Endothelial cell of umbilical vein (primary cell): Measurements from ENCODE around the gene UBL3. TPM values are rescaled to one million over a fixed set of nuclear protein-coding genes. Genes with fewer than 3 reads are reported as not detected.

Experiments used
- BruUV-seq: library from RNA; stranded (reverse); fragments of 400-500 nt; replicated peaks from 2 replicates; lab custom pipeline; 2021; lab: Mats Ljungman, UMichigan
- CTCF ChIA-PET: fragments of 300-600, 350-600 bp; sonication (Branson Sonifier 250); formaldehyde crosslinking; loops from one replicate; lab custom pipeline; 2021; ENCODE audit warnings: antibody characterized with exemption, inconsistent platforms; lab: Charles Lee
- POLR2A ChIA-PET: fragments of 300-600, 350-600 bp; sonication (Branson Sonifier 250); formaldehyde crosslinking; loops from one replicate; lab custom pipeline; 2021; ENCODE audit warnings: antibody characterized with exemption, inconsistent platforms; lab: Charles Lee
- DNase-seq: peaks from one replicate; pipeline ENCODE4 v3.0.0-alpha.2; 2011; ENCODE audit warnings: low read depth, low spot score
- FAIRE-seq: peaks from 2 replicates; lab custom pipeline; 2011; peaks lifted over from hg19 to GRCh38; lab: Jason Lieb, UNC
- H2AFZ ChIP-seq: 2 replicates; pipeline ENCODE4 v1.6.0; 2012; ENCODE audit warnings: low read depth, low read length, control low read depth, inconsistent platforms
- H3K27ac ChIP-seq: 2 replicates; pipeline ENCODE4 v1.5.1; 2011; ENCODE audit warnings: low read depth, mild to moderate bottlenecking, control low read depth, low read length, moderate library complexity; ENCODE audit not compliant: insufficient read depth
- H3K27me3 ChIP-seq, 2 experiments: 2 replicates each; pipeline versions ENCODE4 v1.6.0 to v1.6.1; 2011; ENCODE audit warnings: low read length in 2 of 2, mixed read lengths in 1 of 2; ENCODE audit not compliant: control insufficient read depth in 2 of 2, insufficient read depth in 2 of 2
- H3K36me3 ChIP-seq, 2 experiments: 2 replicates in 1 of 2; 3 replicates in 1 of 2; pipeline ENCODE4 v1.5.1; 2011; ENCODE audit warnings: low read length in 2 of 2, mild to moderate bottlenecking in 1 of 2, moderate library complexity in 1 of 2; ENCODE audit not compliant: control insufficient read depth in 2 of 2, insufficient read depth in 2 of 2; ENCODE audit errors: extremely low read depth in 1 of 2
- H3K4me1 ChIP-seq: 3 replicates; pipeline ENCODE4 v1.5.1; 2011; ENCODE audit warnings: mild to moderate bottlenecking, low read length; ENCODE audit not compliant: control insufficient read depth, insufficient read depth; ENCODE audit errors: extremely low read depth
- H3K4me2 ChIP-seq: 2 replicates; pipeline ENCODE4 v1.6.1; 2011; ENCODE audit warnings: low read length, control low read depth, mixed read lengths; ENCODE audit not compliant: insufficient read depth
- H3K4me3 ChIP-seq, 3 experiments: fragments of 200-600 bp in 1 of 3; sonication (generic), shearing (Covaris generic) in 1 of 3; replicated peaks in 1 of 3; 2 replicates each; pipeline ENCODE4 v1.5.1; 2011 to 2016; ENCODE audit warnings: control low read depth in 3 of 3, low read length in 3 of 3, mild to moderate bottlenecking in 2 of 3, inconsistent platforms in 1 of 3, low read depth in 1 of 3, moderate library complexity in 1 of 3; ENCODE audit not compliant: insufficient read depth in 1 of 3
- H3K79me2 ChIP-seq: 2 replicates; pipeline ENCODE4 v1.6.0; 2012; ENCODE audit warnings: low read length, inconsistent platforms; ENCODE audit not compliant: control insufficient read depth, insufficient read depth
- H3K9ac ChIP-seq: replicated peaks from 2 replicates; pipeline ENCODE3; 2011; ENCODE audit warnings: low read length, control low read depth; ENCODE audit not compliant: insufficient read depth; ENCODE audit errors: extremely low read depth
- H3K9me1 ChIP-seq: replicated peaks from 3 replicates; pipeline ENCODE4 v1.6.0; 2011; ENCODE audit warnings: mild to moderate bottlenecking, low read length; ENCODE audit not compliant: control insufficient read depth, insufficient read depth; ENCODE audit errors: extremely low read depth
- H3K9me3 ChIP-seq: replicated peaks from 2 replicates; pipeline ENCODE4 v1.5.1; 2012; ENCODE audit warnings: low read length, inconsistent platforms; ENCODE audit not compliant: control insufficient read depth, insufficient read depth
- H4K20me1 ChIP-seq: replicated peaks from 2 replicates; pipeline ENCODE3; 2011; ENCODE audit warnings: mild to moderate bottlenecking, low read length; ENCODE audit not compliant: control insufficient read depth, insufficient read depth; ENCODE audit errors: extremely low read depth
- CTCF ChIP-seq, 2 donors: IDR thresholded peaks; 1 replicate in 1 of 2; 2 replicates in 1 of 2; pipeline ENCODE4 v1.5.1; 2011; ENCODE audit warnings: low read length in 2 of 2, mild to moderate bottlenecking in 2 of 2, moderate library complexity in 2 of 2, control low read depth in 1 of 2, inconsistent platforms in 1 of 2, low read depth in 1 of 2; ENCODE audit not compliant: insufficient read depth in 1 of 2; ENCODE audit errors: extremely low read depth in 1 of 2
- EZH2 ChIP-seq: IDR thresholded peaks from 2 replicates; pipeline ENCODE4 v1.6.1; 2012; ENCODE audit warnings: borderline replicate concordance, low read depth, mild to moderate bottlenecking, moderate library complexity, low read length, inconsistent platforms; ENCODE audit not compliant: severe bottlenecking
- FOS ChIP-seq: IDR thresholded peaks from 2 replicates; pipeline ENCODE4 v1.6.1; 2011; ENCODE audit warnings: mild to moderate bottlenecking, low read length, moderate library complexity, borderline replicate concordance; ENCODE audit not compliant: insufficient read depth
- GATA2 ChIP-seq: IDR thresholded peaks from 2 replicates; pipeline ENCODE4 v1.7.0; 2011; ENCODE audit warnings: low read depth, mild to moderate bottlenecking, moderate library complexity, mixed read lengths, low read length; ENCODE audit not compliant: insufficient read length, insufficient read depth
- JUN ChIP-seq: IDR thresholded peaks from 2 replicates; pipeline ENCODE4 v1.6.1; 2011; ENCODE audit warnings: borderline replicate concordance, low read depth; ENCODE audit not compliant: insufficient read length, insufficient read depth
- MAX ChIP-seq: IDR thresholded peaks from 2 replicates; pipeline ENCODE4 v1.6.1; 2011; ENCODE audit not compliant: insufficient read depth, insufficient read length
- MYC ChIP-seq: IDR thresholded peaks from one replicate; pipeline ENCODE4 v1.6.1; 2011; ENCODE audit warnings: mild to moderate bottlenecking, low read depth, low read length
- POLR2A ChIP-seq: IDR thresholded peaks from 2 replicates; pipeline ENCODE4 v1.6.1; 2012; ENCODE audit warnings: low read depth, mild to moderate bottlenecking, control low read depth, low read length
- POLR2AphosphoS5 ChIP-seq: IDR thresholded peaks from 2 replicates; pipeline ENCODE4 v1.6.1; 2012; ENCODE audit warnings: low read depth, mild to moderate bottlenecking, control low read depth, low read length, moderate library complexity; ENCODE audit not compliant: insufficient read depth
- dilution Hi-C: fragments of 300-500 bp; cut with MboI; formaldehyde crosslinking; loops from one replicate; pipeline ENCODE4 v1.15.0; 2019; ENCODE audit warnings: low sequenced_read_pairs; ENCODE audit not compliant: extremely low pct_ligation_motif_present
- intact Hi-C: fragments of 100-400 bp; cut with micrococcal nuclease; formaldehyde crosslinking; loops from one replicate; pipeline ENCODE4 v1.10.0; 2022
- polyA plus RNA-seq, 4 experiments: library from polyadenylated mRNA; depleted of rRNA in 3 of 4; stranded (reverse) in 3 of 4; unstranded in 1 of 4; fragments of >200 nt; gene quantifications; 2 replicates each; pipeline versions ENCODE4 v1.2.1 to v1.2.3, GENCODE V29; 2011 to 2012; ENCODE audit warnings: missing spikeins in 1 of 4
- total RNA-seq: library from RNA; stranded (reverse); gene quantifications from 2 replicates; pipeline ENCODE4 v1.2.3, GENCODE V29; 2021

Gene UBL3
- total and polyA plus RNA-seq, 2 donors (not counting 3 experiments of a cell fraction or from before 2014, with no cell fraction given) = 4.8 to 11.8 TPM

- FAIRE-seq (no peak), DNase-seq (no peak)
- CTCF ChIA-PET = no interaction called here
These were observed 37.3 kb upstream of the UBL3 start for GRCh38 chr13:29887686-29888085.

GRCh38 chr13:29887030-29887557 lies 36.7 kb upstream of the UBL3 start:
- no peak for DNase-seq
- Histone ChIP-seq H3K27ac (no peak overlapping the region), H4K20me1 (no peaks in the 10 kb centered on the region), H3K4me3 (no peak overlapping the region), H3K4me2 (no peak overlapping the region), H3K79me2 (no peaks in the 10 kb centered on the region), H3K4me1 (no peaks in the 10 kb centered on the region), H3K9me1 (no peaks in the 10 kb centered on the region), H3K27me3 (peaks cover 2 to 3% of the 10 kb centered on the region in 2 experiments), H2AFZ (no peak overlapping the region), H3K9ac (no peak overlapping the region), H3K36me3 (no peaks in the 10 kb centered on the region), H3K9me3 (no peaks in the 10 kb centered on the region)
- TF ChIP-seq CTCF (IDR thresholded peaks at IDR 0.05; ENCODE audit: extremely low read depth in 1 of 2, insufficient read depth in 1 of 2, low read depth in 1 of 2, low read length in 2 of 2) (no peak), POLR2AphosphoS5 (no peak), POLR2A (no peak), MAX (no peak), GATA2 (no peak), FOS (no peak), JUN (no peak), MYC (no peak), EZH2 (no peak)
- intact Hi-C loops (no loop called here), dilution Hi-C loops (no loop called here)
- FAIRE-seq = no peak
- ChIA-PET CTCF (no interaction called here), POLR2A (no interaction called here)
- BruUV-seq = no TSS peak

More at GRCh38 chr13:29887686-29888085, 37.3 kb upstream of the UBL3 start:
- Histone ChIP-seq H3K27me3 (peaks cover 0 to 4% of the 10 kb centered on the region in 2 experiments), H3K9me3 (no peaks in the 10 kb centered on the region), H3K9me1 (no peaks in the 10 kb centered on the region), H3K36me3 (no peaks in the 10 kb centered on the region), H4K20me1 (no peaks in the 10 kb centered on the region), H2AFZ (no peak overlapping the region), H3K27ac (no peak overlapping the region), H3K4me3 (no peak overlapping the region), H3K4me2 (no peak overlapping the region), H3K4me1 (no peaks in the 10 kb centered on the region), H3K79me2 (no peaks in the 10 kb centered on the region), H3K9ac (no peak overlapping the region)
- POLR2A ChIA-PET = no interaction called here
- BruUV-seq = no TSS peak
- dilution Hi-C loops (no loop called here), intact Hi-C loops (no loop called here)
- TF ChIP-seq POLR2AphosphoS5 (no peak), FOS (no peak)
